ENCODE results near the gene DENND5A.
"Not testable (repeated sequence)": the region's sequence is repeated elsewhere in the genome, so short reads cannot be mapped to it uniquely, and the experiment has no call there.

DENND5A gene

GRCh38 chr11:9264316-9265210 is 587 bp downstream of the DENND5A start:
- peak; percentile 66 for DNase-seq (ENCODE audit: low read depth)

- peak; percentile 37 for DNase-seq (ENCODE audit: low read depth)
These were observed 1.3 kb downstream of the DENND5A start for GRCh38 chr11:9263840-9264315.

DNA sequence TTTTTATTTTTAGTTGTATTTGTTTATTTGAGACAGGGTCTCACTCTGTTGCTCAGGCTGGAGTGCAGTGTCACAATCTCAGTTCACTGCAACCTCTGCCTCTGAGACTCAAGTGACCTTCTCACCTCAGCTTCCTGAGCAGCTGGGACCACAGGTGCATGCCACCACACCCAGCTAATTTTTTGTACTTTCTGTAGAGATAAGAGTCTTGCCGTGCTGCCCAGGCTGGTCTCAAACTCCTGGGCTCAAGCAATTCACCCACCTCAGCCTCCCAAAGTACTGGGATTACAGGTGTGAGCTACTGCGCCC is 4.4 kb downstream of the DENND5A start:
- DNase-seq (ENCODE audit: low read depth), result not testable (repeated sequence)

DNA sequence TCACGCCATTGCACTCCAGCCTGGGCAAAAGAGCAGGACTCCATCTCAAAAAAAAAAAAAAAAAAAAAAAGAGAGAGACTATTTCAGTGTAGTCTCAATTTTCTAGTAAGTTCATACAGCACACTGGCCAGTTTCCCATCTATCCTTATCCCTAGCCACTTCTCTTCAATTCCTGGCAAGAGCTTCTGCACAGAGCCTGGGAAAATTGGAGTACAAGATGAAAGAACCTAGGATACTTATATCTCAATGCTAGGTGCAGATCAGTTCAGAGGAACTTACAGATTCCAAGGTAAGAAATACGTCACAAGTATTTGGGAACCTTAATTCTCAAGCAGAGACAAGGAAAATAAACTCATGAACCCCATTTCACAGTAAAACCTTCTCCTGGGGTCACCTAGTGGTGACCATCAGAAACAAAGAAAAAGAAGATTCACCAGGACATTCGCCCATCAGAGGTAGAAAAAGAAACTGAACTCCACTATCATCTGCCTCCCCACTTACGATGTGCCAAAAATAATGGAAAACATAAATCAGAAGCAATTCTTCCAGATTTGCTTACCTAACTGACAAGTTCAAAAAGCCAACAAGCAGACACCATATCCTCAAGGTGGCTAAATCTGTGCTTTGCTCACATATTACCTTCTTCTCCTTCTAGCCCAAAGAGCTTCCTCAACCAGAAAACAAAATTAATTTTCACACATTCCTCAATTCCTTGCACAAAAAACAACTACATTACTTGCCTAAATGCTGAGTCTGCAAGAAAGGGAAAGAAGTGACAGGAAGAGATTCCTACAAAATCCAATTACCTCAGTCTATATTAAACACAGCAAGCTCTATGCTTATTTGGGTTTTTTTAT is 4.9 kb downstream of the DENND5A start:
- no peak for DNase-seq (ENCODE audit: low read depth)

GRCh38 chr11:9258279-9258678 is 6.9 kb downstream of the DENND5A start:
- DNase-seq (ENCODE audit: low read depth), result not testable (repeated sequence)

DNA sequence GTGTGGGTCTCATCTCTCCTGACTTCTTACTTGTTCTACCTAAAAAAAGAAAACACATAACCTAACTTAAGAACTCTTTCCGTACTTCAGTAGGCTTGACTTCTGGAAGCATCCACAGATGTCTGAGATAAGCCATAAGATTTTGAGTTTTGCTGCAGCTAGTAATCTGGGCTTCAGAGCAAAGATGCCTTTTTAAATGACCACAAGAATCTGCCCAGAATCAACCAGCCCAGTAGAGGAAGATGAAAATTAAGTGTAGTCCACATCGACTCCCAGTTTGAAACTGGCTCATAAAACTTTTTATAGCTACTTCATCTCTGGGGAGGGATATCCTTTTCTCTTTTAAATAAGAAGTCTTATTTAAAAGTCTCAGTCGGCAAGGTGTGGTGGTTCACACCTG is 10.7 kb downstream of the DENND5A start:
- no peak for DNase-seq (ENCODE audit: low read depth)

GRCh38 chr11:9253086-9253485 is 12.1 kb downstream of the DENND5A start:
- no peak for DNase-seq (ENCODE audit: low read depth)

DNA sequence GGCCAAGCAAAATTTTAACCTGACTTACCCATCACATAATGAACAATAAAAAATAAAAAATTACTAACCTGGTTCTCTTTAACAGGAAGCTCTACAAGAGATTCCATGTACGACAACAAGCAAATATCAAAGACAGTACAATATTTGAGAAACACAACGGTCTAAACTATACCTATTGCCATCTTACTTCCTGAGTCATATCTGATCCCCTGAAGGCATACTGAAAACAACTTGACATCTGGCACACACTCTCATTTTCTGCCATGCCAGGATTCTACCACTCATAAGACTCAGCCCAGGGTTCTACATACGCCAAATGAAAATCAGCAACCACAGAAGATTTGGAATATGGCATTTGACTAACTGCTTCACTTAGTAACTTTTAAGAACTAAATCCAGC is 13.8 kb downstream of the DENND5A start:
- no peak for DNase-seq (ENCODE audit: low read depth)

GRCh38 chr11:9250139-9250582 is 15.0 kb downstream of the DENND5A start:
- DNase-seq (ENCODE audit: low read depth), result no peak

DNA sequence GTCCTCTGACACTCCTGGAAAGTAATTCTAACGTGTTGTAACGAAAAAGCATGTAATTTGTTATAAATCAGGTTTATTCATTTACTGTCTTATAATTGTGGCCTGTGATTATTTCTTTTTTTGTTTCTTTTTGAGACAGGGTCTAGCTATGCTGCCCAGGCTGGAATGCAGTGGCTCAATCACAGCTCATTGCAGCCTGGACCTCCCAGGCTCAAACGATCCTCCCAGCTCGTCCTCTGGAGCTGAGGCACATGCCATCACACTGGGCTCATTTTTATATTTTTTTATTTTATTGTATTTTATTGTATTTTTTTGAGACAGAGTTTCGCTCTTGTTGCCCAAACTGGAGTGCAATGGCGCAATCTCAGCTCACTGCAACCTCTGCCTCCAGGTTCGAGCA is 15.9 kb downstream of the DENND5A start:
- no peak for DNase-seq (ENCODE audit: low read depth)

DNA sequence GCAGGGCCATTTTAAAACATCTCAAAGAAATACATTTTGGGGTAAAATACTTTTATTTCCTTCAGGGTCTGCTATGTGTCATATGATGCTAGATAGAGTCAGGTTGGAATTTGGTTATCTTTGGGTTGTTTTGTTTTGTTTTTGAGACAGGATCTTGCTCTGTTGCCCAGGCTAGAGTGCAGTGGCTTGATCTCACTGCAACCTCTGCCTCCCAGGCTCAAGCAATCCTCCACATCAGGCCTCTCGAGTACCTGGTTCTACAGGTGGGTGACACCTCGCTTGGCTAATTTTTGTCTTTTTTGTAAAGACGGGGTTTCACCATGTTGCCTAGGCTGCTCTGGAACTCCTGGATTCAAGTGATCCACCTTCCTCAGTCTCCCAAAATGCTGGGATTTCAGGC is 17.3 kb downstream of the DENND5A start:
- DNase-seq (ENCODE audit: low read depth), result no peak

DNA sequence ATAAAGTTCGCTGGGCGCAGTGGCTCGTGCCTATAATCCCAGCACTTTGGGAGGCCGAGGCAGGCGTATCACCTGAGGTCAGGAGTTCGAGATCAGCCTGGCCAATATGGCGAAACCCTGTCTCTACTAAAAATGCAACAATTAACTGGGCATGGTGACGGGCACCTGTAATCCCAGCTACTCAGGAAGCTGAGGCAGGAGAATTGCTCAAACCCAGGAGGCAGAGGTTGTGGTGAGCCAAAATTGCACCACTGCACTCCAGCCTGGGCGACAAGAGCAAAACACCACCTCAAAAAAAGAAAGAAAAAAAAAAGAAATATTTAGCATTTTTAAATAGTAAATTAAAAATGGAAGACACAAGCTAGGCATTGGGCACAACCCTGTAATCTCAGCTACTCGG is 28.9 kb downstream of the DENND5A start:
- not testable (repeated sequence) for DNase-seq (ENCODE audit: low read depth)

DNA sequence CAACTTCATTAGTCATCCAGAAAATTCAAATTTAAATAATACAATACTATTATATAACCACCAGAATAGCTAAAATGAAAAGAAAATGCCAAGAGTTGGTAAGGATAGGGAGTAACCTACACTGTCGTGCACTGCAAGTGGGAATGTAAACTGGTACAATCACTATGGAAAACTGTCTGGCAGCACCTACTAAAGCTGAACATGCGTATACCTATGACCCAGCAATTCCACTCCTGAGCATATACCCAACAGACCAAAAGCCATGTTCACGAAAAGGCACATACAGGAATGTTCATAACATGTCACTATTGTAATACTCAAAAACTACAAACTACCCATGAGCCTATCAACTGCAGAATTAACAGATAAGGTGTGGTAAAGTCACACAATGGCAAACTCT is 32.7 kb downstream of the DENND5A start:
- DNase-seq (ENCODE audit: low read depth), result no peak

DNA sequence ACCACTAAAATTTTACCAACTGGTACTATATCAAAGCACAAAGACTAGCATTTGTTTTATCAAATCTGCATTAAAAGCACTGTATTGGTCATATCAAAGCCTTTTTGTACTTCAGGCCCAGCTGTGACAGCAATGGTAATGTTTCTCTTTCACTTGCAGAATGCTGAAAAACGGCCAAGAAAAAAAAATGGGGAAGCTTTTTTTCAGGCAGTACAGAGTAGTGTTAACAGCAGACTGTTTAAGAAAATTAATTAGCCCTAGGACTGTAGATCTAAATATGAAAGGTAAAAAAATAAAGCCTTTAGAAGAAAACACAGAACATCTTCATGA is 33.3 kb downstream of the DENND5A start:
- DNase-seq (ENCODE audit: low read depth), result no peak

DNA sequence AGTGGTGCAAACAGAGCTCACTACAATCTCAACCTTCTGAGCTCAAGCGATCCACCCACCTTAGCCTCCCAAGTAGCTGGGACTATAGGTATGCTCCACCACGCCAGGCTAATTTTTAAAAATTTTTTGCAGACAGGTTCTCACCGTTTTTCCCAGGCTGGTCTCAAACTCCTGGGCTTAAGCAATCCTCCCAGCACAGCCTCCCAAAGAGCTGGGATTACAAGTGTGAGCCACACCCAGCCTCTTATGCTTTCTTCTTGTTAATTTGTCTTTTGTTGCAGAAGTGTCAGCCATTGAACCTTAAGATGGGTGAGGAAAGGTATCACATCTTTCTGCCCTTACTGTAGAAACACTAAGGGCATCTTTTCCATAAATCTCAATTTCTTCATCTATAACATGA is 34.9 kb downstream of the DENND5A start:
- DNase-seq (ENCODE audit: low read depth), result no peak

GRCh38 chr11:9228091-9228490 is 37.1 kb downstream of the DENND5A start:
- DNase-seq (ENCODE audit: low read depth), result no peak

- DNase-seq (ENCODE audit: low read depth), result no peak
These were observed 39.3 kb downstream of the DENND5A start for GRCh38 chr11:9225748-9226298.

DNA sequence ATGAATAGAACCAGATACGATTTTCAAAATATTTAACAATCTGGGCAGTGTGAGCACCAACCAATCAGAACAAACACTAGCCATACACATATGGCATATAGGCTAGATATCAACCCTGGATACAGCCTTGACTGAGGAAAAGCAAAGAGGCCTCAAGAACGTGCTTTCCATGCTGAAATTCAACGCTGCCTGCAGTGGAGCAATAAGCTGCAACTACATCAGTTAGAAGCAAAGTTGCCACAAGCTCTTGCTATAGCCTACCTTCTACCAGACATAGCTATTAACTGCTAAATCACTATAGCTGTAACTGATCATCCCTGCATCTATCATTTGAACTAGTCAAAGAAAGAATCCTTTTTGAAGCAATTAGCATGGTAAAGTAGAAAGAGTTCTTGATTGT is 42.5 kb downstream of the DENND5A start:
- DNase-seq (ENCODE audit: low read depth), result no peak

DNA sequence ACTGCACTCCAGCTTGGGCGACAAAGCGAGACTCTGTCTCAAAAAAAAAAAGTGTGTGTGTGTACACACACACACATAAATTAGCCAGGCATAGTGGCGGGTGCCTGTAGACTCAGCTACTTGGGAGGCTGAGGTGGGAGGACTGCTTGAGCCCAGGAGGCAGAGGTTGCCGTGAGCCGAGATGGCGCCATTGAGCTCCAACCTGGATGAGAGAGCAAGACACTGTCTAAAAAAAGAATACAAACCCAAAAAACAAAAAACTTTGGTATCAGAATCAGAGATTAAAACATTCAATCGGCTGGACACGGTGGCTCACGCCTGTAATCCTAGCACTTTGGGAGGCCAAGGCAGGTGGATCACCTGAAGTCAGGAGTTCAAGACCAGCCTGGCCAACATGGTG is 44.3 kb downstream of the DENND5A start:
- DNase-seq (ENCODE audit: low read depth), result not testable (repeated sequence)

DNA sequence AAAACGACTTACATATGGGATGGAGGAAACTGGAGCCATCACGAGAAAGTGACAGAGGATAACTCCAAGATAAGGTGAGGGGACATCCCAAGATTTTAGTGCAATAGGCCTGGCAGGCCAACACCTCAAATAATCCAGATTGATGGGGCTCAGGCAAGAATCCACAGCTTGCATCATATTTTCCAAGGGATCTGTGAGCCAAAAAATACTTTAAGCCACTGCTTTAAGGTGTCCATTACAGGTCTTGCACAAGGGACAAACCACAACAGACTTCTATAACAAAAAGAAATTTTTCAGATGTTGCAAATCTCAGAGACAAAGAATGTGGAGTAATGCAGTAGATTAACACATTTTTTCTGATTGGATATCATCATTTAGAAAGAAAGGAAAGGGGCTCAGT is 45.6 kb downstream of the DENND5A start:
- DNase-seq (ENCODE audit: low read depth), result peak; percentile 52

GRCh38 chr11:9219115-9219514 is 46.0 kb downstream of the DENND5A start:
- no peak for DNase-seq (ENCODE audit: low read depth)

GRCh38 chr11:9214765-9215164 is 50.4 kb downstream of the DENND5A start:
- DNase-seq (ENCODE audit: low read depth), result no peak

- DNase-seq (ENCODE audit: low read depth), result no peak
These were observed 53.8 kb downstream of the DENND5A start for GRCh38 chr11:9211322-9211721.
